Vagina (tissue), 2 donors: Measurements from ENCODE around the gene DPP3.
"Not testable (repeated sequence)": the region's sequence is repeated elsewhere in the genome, so short reads cannot be mapped to it uniquely, and the experiment has no call there.

Experiments
- CTCF ChIP-seq, 3 experiments: fragments of 450-650 bp in 2 of 3; fragments of 200-600 bp in 1 of 3; sonication (generic) in 1 of 3; IDR thresholded peaks; one replicate each; pipeline ENCODE4 v1.5.1; 2017 to 2019; ENCODE audit warnings: antibody characterized with exemption in 3 of 3, mild to moderate bottlenecking in 2 of 3, moderate library complexity in 2 of 3
- POLR2A ChIP-seq, 2 donors: fragments of 450-650 bp; IDR thresholded peaks; one replicate each; pipeline ENCODE4 v1.6.1; 2017; ENCODE audit warnings: antibody characterized with exemption in 2 of 2, mild to moderate bottlenecking in 2 of 2, moderate library complexity in 2 of 2
- POLR2AphosphoS5 ChIP-seq, 2 donors: sonication (generic); formaldehyde crosslinking; IDR thresholded peaks; one replicate each; pipeline ENCODE4 v1.9.0; 2017; ENCODE audit warnings: antibody characterized with exemption in 2 of 2, mild to moderate bottlenecking in 2 of 2, low read depth in 1 of 2; ENCODE audit not compliant: insufficient read depth in 1 of 2

GRCh38 chr11:66431287-66431686 is 48.9 kb upstream of the DPP3 start:
- TF ChIP-seq POLR2A (IDR thresholded peaks at IDR 0.05); CTCF (IDR thresholded peaks at IDR 0.05); POLR2AphosphoS5 (IDR thresholded peaks at IDR 0.05; ENCODE audit: insufficient read depth in 1 of 2, low read depth in 1 of 2): not testable (repeated sequence)
